NT2/D1 (cell line): ENCODE data around the gene GPR27.

Experiments used
- DNase-seq: peaks from one replicate; pipeline ENCODE4 v3.0.0-alpha.2; 2011; ENCODE audit warnings: low read depth, low spot score
- H3K27me3 ChIP-seq: 2 replicates; pipeline ENCODE4 v1.6.0; 2011; ENCODE audit warnings: mild to moderate bottlenecking; ENCODE audit not compliant: insufficient read length, insufficient read depth
- H3K36me3 ChIP-seq: 2 replicates; pipeline ENCODE4 v1.6.1; 2011; ENCODE audit warnings: mild to moderate bottlenecking, low read length, mixed read lengths; ENCODE audit not compliant: insufficient read depth, insufficient read length
- H3K4me1 ChIP-seq: 2 replicates; pipeline ENCODE4 v1.5.1; 2011; ENCODE audit not compliant: insufficient read depth, insufficient read length
- H3K4me3 ChIP-seq: 2 replicates; pipeline ENCODE4 v1.5.1; 2011; ENCODE audit warnings: low read depth; ENCODE audit not compliant: insufficient read length
- H3K9ac ChIP-seq: 2 replicates; pipeline ENCODE4 v1.6.0; 2011; ENCODE audit warnings: low read depth; ENCODE audit not compliant: insufficient read length
- H3K9me3 ChIP-seq: 2 replicates; pipeline ENCODE4 v1.5.1; 2011; ENCODE audit warnings: mild to moderate bottlenecking, low read length; ENCODE audit not compliant: insufficient read depth
- SUZ12 ChIP-seq: IDR thresholded peaks from 2 replicates; pipeline ENCODE4 v1.6.1; 2011; ENCODE audit not compliant: insufficient read length, insufficient read depth; ENCODE audit errors: extremely low read depth
- YY1 ChIP-seq: IDR thresholded peaks from 2 replicates; pipeline ENCODE4 v1.6.1; 2011; ENCODE audit not compliant: insufficient read length, insufficient read depth
- ZNF274 ChIP-seq: IDR thresholded peaks from 2 replicates; pipeline ENCODE4 v1.6.1; 2011; ENCODE audit warnings: mild to moderate bottlenecking, low read depth, low read length

GPR27 gene

DNA sequence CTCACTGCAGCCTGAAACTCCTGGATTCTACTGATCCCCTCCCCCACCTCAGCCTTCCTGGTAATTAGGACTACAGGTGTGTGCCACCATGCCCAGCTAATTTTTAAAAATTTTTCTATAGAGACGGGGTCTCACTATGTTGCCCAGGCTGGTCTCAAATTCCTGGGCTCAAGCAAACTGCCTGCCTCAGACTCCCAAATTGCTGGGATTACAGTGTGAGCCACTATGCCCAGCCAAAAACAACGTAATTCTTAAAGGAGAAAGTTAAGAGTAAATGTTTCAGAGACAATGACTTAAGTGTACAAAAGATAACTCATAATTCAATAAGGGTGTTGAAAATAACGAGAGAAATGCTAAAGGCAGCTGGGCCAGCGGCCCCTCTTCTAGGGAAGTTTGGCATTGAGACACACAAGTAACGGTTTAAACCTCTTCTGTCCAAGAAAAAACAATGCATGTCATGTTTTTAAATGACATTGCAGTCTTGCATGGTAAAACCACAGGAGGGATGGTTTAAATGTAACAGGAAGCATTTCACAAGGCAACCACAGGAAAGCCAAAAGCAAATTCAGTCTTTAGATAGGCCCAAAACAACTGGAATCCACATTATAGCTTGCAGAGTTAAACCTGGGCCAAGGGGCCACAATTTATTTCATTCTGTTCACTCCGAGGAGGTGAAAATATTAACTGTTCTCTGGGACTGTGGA, 26.2 kb downstream of the GPR27 start:
- TF ChIP-seq ZNF274: no peak
- TF ChIP-seq YY1: no peak
- no peak for TF ChIP-seq SUZ12
- Histone ChIP-seq H3K27me3 (peaks cover 37% of the 10 kb centered on the region), H3K9ac (no peak overlapping the region), H3K4me3 (no peak overlapping the region), H3K36me3 (no peaks in the 10 kb centered on the region), H3K9me3 (no peaks in the 10 kb centered on the region), H3K4me1 (peaks cover 2% of the 10 kb centered on the region)
- DNase-seq: no peak

- Histone ChIP-seq H3K4me3 (no peak overlapping the region), H3K9me3 (no peaks in the 10 kb centered on the region), H3K36me3 (no peaks in the 10 kb centered on the region), H3K4me1 (peaks cover 3% of the 10 kb centered on the region), H3K27me3 (peaks cover 43% of the 10 kb centered on the region), H3K9ac (no peak overlapping the region)
- TF ChIP-seq SUZ12 (no peak), YY1 (no peak), ZNF274 (no peak)
- DNase-seq: no peak
Measured at GRCh38 chr3:71780430-71780829, 26.8 kb downstream of the GPR27 start.

DNA sequence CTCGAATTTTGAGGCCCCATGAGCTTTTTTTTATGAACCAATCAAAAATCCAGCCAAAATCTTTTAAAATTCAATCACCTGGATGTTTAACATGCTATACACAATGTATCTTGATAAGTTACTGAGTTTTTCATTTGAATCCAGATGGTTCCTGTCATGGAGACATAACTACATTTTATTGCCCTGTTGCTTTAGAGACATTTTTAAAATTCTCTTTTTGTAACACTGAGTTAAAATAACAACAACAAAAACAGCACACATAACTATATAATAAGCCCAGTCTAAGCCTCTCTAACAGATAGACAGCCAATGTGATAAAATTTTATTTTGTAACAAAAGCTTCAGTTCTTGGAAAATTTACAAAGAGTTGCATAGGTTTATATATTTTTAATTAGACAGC, 29.5 kb downstream of the GPR27 start:
- H3K4me3 ChIP-seq: no peak overlapping the region

DNA sequence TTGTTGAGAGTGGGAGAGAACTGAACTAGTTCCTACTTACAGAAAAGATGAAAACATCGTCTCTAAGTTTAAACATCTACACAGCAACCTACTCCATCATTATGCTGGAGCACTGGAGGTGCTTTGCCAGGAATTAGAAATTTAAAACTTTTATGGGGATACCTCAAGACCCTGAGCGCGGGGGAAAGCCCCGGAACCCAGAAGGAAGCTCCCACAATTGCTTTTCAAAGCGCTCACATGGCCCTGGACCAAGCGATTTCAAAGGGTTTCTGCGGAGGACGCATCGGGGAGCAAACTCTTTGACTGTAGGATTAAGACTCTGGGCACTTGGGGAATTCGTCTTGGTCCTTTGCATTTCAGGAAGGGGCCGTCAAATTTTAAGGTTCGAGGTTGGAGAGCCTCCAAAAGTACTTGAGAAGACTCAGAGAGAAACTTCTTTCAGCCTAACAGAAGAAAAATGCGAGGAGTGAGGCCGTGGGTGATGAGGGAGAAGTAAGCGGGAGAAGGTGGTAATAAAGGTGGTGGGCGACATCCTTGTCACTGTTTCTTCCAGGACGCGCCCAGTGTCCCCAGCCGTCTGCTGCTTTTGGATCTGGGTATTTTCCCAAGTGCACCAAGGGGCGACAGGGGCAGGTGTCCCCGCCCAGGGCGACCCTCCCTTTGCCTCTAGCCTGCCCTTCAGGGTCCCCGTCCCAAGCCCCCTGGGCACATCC, 30.7 kb downstream of the GPR27 start:
- Histone ChIP-seq H3K27me3 (peaks cover 72% of the 10 kb centered on the region), H3K4me3 (peak overlapping the region; percentile 40), H3K4me1 (peaks cover 6% of the 10 kb centered on the region), H3K36me3 (no peaks in the 10 kb centered on the region), H3K9me3 (no peaks in the 10 kb centered on the region), H3K9ac (peak overlapping the region; percentile 39)
- TF ChIP-seq SUZ12 (peak; percentile 46), YY1 (no peak), ZNF274 (no peak)
- DNase-seq: no peak

More for the DNA sequence above, 29.5 kb downstream of the GPR27 start:
- DNase-seq: no peak
- no peaks in the 10 kb centered on the region for H3K36me3 ChIP-seq
- H3K27me3 ChIP-seq: peaks cover 69% of the 10 kb centered on the region
- TF ChIP-seq ZNF274 (no peak), SUZ12 (no peak), YY1 (no peak)
- H3K4me1 ChIP-seq: peaks cover 6% of the 10 kb centered on the region
- H3K9me3 ChIP-seq: no peaks in the 10 kb centered on the region
- no peak overlapping the region for H3K9ac ChIP-seq

DNA sequence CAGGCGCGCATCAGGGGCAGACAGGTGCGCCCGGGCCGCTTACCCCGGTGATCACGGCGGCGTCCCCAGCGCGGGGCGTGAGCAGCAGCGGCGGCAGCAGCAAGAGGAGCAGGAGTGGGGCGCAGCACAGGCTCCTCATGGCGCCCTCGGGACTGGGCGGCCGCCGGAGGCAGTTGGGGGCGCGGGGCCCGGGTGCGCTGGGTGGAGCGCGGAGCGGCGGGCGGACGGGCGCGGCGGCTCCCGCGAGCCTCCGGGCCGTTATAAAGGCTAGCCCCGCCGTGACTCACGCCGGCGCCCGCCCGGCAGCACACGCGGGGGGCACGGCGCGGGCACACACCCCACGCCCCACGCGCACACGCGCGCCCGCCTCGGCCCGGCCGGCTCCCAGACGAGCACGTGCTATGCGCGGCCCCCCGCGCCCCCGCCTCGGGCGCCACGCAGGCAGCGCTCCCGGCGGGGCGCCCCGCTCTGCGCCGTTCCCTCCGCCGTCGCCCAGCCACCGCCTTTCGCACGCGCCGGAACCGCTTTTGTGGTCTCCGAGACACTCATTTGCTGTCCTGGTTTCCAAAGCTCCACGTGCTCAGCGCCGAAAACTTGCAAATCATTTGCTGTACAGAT, 31.4 kb downstream of the GPR27 start, which contains the start of gene PROK2:
Gene PROK2 (minus strand): TSS at position 235 of the 618 bp plus-strand sequence. CDS start 96 bp downstream, at position 139.
- TF ChIP-seq SUZ12: peak; percentile 54
- TF ChIP-seq ZNF274: no peak
- H3K9me3 ChIP-seq: no peaks in the 10 kb centered on the region
- H3K9ac ChIP-seq: peak within 1 kb of the TSS; percentile 39
- no peaks in the 10 kb centered on the region for H3K36me3 ChIP-seq
- peak within 1 kb of the TSS; percentile 40 for H3K4me3 ChIP-seq
- DNase-seq: no peak
- H3K4me1 ChIP-seq: peaks cover 4% of the 10 kb centered on the region
- peaks cover 72% of the 10 kb centered on the region for H3K27me3 ChIP-seq

- Histone ChIP-seq H3K9me3 (no peaks in the 10 kb centered on the region), H3K4me1 (peaks cover 4% of the 10 kb centered on the region), H3K9ac (no peak overlapping the region), H3K36me3 (no peaks in the 10 kb centered on the region), H3K27me3 (peaks cover 72% of the 10 kb centered on the region), H3K4me3 (peak overlapping the region; percentile 40)
- TF ChIP-seq SUZ12: peak; percentile 25
- no peak for TF ChIP-seq YY1
- DNase-seq: no peak
Measured at GRCh38 chr3:71785532-71786216, 32.0 kb downstream of the GPR27 start.

- H3K9ac ChIP-seq: no peak overlapping the region
Measured at GRCh38 chr3:71786217-71786549, 32.5 kb downstream of the GPR27 start.

More at GRCh38 chr3:71786217-71786549, 32.5 kb downstream of the GPR27 start:
- TF ChIP-seq SUZ12: no peak
- TF ChIP-seq YY1: no peak
- no peak for TF ChIP-seq ZNF274
- no peak for DNase-seq
- Histone ChIP-seq H3K4me3 (no peak overlapping the region), H3K27me3 (peaks cover 72% of the 10 kb centered on the region), H3K9me3 (no peaks in the 10 kb centered on the region), H3K36me3 (no peaks in the 10 kb centered on the region), H3K4me1 (peaks cover 4% of the 10 kb centered on the region)
